Breast epithelium (tissue), 4 donors: ENCODE data around the gene FAU. TPM values are rescaled to one million over a fixed set of nuclear protein-coding genes. Genes with fewer than 3 reads are reported as not detected.

Experiments
- DNase-seq, 2 donors: peaks; one replicate each; pipeline ENCODE4 v3.0.0-alpha.2; 2019; ENCODE audit warnings: low spot score in 2 of 2
- H3K27ac ChIP-seq, 2 donors: fragments of 200-600 bp; sonication (generic) in 1 of 2; one replicate each; pipeline ENCODE4 v1.5.1; 2016 to 2019; ENCODE audit warnings: mild to moderate bottlenecking in 1 of 2
- H3K27me3 ChIP-seq, 2 donors: fragments of 200-600 bp; sonication (generic) in 1 of 2; one replicate each; pipeline versions ENCODE4 v1.5.1 to v1.6.0; 2017 to 2019; ENCODE audit warnings: control low read depth in 1 of 2, mild to moderate bottlenecking in 1 of 2
- H3K36me3 ChIP-seq: fragments of 200-600 bp; one replicate; pipeline ENCODE4 v1.5.1; 2019
- H3K4me1 ChIP-seq, 2 donors: fragments of 200-600 bp; sonication (generic); one replicate each; pipeline ENCODE4 v1.5.1; 2016 to 2019; ENCODE audit warnings: control low read depth in 1 of 2
- H3K4me3 ChIP-seq, 3 donors: fragments of 200-600 bp; sonication (generic); 1 replicate in 2 of 3; 2 replicates in 1 of 3; pipeline ENCODE4 v1.5.1; 2016 to 2019; ENCODE audit warnings: mild to moderate bottlenecking in 3 of 3, moderate library complexity in 2 of 3
- H3K9me3 ChIP-seq, 2 donors: fragments of 200-600 bp; sonication (generic) in 1 of 2; one replicate each; pipeline ENCODE4 v1.5.1; 2016 to 2019; ENCODE audit warnings: control low read depth in 1 of 2
- POLR2A ChIP-seq: fragments of 450-650 bp; IDR thresholded peaks from one replicate; pipeline ENCODE4 v1.6.1; 2016; ENCODE audit warnings: antibody characterized with exemption, mild to moderate bottlenecking, moderate library complexity
- POLR2AphosphoS5 ChIP-seq, 3 donors: sonication (generic); formaldehyde crosslinking; IDR thresholded peaks; one replicate each; pipeline ENCODE4 v1.6.1; 2017; ENCODE audit warnings: antibody characterized with exemption in 3 of 3
- intact Hi-C: fragments of 100-400 bp; cut with DNase I; formaldehyde crosslinking; loops from one replicate; pipeline ENCODE4 v1.15.1; 2023; ENCODE audit warnings: low total_unique reads
- total RNA-seq, 3 donors: library from RNA; depleted of rRNA; stranded (reverse); fragments of >200 nt; gene quantifications; one replicate each; pipeline ENCODE4 v1.1.0, GENCODE V29; 2016
- TF ChIP-seq, protein P1 (sequence below), 3 donors: fragments of 450-650 bp; IDR thresholded peaks; one replicate each; pipeline ENCODE4 v1.5.1; 2016 to 2017; ENCODE audit warnings: antibody characterized with exemption in 3 of 3, mild to moderate bottlenecking in 3 of 3, moderate library complexity in 3 of 3

Gene FAU
- total RNA-seq, 3 donors from 2014 or later: 786 to 1,230 (median 855) TPM

DNA sequence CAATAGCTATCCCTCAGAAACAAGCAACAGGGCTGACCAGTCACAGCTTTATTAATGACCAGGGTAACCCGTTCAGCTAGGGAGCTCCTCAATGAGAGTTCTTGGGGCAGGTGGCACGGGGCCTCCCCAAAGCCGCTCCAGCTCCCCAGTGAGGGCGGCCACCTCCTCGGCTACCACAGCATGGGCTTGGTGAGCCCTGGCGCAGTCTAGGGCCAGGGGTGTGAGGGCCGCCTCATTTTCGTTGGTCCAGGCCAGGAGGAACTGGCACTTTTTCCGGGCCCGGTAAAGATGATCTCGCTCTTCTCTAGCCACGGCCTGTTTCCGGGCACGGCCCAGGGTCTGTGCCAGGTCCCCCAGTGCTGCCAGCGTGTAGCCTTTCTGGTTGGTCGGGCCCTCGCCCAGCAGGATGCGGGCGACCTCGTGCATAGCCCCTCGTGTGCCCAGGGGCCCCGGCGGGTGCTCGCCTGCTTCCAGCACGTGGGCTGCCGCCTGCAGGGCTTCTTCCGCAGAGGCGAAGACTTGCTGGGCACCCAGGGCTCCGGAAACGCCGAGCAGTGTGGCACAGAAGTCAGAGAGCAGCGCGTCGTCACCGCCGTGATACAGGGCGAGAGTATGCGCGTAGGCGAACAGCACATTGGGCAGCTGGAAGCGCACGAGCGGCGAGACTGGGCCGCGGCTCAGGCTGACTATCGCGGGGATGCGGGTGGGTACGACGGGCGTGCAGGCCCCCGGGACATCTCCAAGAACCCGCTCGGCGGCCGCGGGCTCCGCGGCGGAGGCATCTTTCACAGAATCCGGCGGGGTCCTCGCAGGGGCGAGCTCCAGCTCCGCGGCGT lies 5.3 kb downstream of the FAU start:
- H3K4me1 ChIP-seq: peaks cover 10 to 22% of the 10 kb centered on the region in 2 donors
- no peaks in the 10 kb centered on the region for H3K9me3 ChIP-seq
- DNase-seq: no peak
- H3K27ac ChIP-seq: peak overlapping the region; percentile 79 to 89
- TF ChIP-seq, protein P1, sequence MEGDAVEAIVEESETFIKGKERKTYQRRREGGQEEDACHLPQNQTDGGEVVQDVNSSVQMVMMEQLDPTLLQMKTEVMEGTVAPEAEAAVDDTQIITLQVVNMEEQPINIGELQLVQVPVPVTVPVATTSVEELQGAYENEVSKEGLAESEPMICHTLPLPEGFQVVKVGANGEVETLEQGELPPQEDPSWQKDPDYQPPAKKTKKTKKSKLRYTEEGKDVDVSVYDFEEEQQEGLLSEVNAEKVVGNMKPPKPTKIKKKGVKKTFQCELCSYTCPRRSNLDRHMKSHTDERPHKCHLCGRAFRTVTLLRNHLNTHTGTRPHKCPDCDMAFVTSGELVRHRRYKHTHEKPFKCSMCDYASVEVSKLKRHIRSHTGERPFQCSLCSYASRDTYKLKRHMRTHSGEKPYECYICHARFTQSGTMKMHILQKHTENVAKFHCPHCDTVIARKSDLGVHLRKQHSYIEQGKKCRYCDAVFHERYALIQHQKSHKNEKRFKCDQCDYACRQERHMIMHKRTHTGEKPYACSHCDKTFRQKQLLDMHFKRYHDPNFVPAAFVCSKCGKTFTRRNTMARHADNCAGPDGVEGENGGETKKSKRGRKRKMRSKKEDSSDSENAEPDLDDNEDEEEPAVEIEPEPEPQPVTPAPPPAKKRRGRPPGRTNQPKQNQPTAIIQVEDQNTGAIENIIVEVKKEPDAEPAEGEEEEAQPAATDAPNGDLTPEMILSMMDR (IDR thresholded peaks at IDR 0.05): no peak
- TF ChIP-seq POLR2A: no peak
- TF ChIP-seq POLR2AphosphoS5 (IDR thresholded peaks at IDR 0.05): no peak
- H3K4me3 ChIP-seq: peak overlapping the region; percentile 90 to 97 (median 92)
- H3K36me3 ChIP-seq: no peaks in the 10 kb centered on the region
- intact Hi-C loops: no loop called here
- H3K27me3 ChIP-seq: no peaks in the 10 kb centered on the region

DNA sequence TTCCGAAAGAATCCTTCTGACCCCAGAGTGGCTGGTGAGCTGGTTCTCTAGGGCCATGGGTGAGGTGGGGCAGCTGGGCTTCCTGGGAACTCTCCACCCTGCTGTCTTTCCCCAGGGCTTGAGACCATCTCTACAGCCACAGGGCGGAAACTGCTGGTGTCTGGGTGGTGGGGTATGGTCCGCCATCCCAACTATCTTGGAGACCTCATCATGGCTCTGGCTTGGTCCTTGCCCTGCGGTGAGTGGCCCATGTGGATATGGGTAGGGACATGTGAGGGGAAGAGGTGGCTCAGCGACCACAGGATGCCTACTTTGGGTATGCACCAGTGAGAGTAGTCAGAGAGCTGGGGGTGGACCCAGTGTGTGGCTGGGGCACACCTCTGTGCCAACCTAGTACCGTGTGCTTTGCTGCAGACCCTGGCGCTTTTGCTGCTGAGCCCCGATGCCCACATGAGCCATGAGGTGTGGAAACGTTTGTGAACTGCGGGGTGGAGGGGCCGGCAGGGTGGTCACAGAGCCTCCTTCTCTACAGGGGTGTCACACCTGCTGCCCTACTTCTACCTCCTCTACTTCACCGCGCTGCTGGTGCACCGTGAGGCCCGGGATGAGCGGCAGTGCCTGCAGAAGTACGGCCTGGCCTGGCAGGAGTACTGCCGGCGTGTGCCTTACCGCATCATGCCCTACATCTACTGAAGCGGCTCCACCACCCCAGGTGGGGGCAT lies 6.4 kb downstream of the FAU start:
- Histone ChIP-seq H3K9me3 (no peaks in the 10 kb centered on the region), H3K27ac (no peak overlapping the region), H3K4me3 (no peak overlapping the region), H3K27me3 (no peaks in the 10 kb centered on the region), H3K4me1 (peaks cover 6 to 17% of the 10 kb centered on the region in 2 donors), H3K36me3 (no peaks in the 10 kb centered on the region)
- TF ChIP-seq POLR2A: no peak
- TF ChIP-seq, protein P1 (IDR thresholded peaks at IDR 0.05): no peak
- no peak for TF ChIP-seq POLR2AphosphoS5 (IDR thresholded peaks at IDR 0.05)
- DNase-seq: no peak
- intact Hi-C loops: no loop called here

DNA sequence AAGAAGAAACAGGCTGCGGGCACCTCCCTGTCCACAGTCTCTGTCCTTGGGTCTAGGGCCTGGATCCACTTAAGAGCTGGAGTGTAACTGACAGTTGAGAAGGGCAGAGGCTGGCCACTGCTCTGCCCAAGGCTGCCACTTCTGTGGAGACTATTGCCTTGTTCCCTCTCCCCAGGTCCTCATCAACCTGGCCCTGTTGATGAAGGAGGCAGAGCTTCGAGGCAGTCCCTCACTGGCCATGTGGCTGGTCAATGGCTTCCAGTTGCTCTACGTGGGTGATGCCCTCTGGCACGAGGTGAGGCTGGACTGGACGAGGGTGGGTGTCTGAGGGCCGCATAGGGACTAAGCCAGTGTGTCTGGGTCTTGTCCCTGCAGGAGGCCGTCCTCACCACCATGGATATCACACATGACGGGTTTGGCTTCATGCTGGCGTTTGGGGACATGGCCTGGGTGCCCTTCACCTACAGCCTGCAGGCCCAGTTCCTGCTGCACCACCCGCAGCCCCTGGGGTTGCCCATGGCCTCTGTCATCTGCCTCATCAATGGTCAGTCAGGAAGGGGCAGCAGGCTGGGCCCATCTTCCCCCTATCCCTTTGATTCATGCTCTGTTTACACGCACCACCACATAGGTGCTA lies 7.3 kb downstream of the FAU start:
- TF ChIP-seq, protein P1 (IDR thresholded peaks at IDR 0.05): no peak
- TF ChIP-seq POLR2AphosphoS5 (IDR thresholded peaks at IDR 0.05): no peak
- no peak for TF ChIP-seq POLR2A
- intact Hi-C loops: no loop called here
- Histone ChIP-seq H3K36me3 (peaks cover 1% of the 10 kb centered on the region), H3K27me3 (no peaks in the 10 kb centered on the region), H3K4me3 (no peak overlapping the region), H3K4me1 (peaks cover 6 to 17% of the 10 kb centered on the region in 2 donors), H3K9me3 (no peaks in the 10 kb centered on the region), H3K27ac (no peak overlapping the region)
- DNase-seq: no peak

DNA sequence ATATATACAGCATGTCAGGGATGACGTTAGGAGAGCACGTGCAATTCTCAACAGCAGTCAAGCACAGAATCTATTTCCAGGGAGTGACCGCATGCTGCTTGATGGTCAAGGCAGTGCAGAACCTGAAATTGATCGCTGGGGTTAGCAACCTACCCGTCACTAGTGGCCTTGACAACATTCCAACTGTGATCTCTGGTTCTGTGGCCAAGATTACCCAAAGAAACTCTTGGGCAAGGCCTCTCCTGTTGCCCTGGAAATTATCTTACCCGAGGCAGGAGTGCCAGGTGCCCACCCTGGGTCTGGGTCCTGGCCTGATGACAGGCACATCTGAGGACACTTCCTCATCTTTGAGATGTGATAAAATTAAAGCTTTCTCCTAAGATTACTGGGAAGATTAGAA lies 8.1 kb downstream of the FAU start:
- TF ChIP-seq, protein P1 (IDR thresholded peaks at IDR 0.05): no peak
- TF ChIP-seq POLR2AphosphoS5 (IDR thresholded peaks at IDR 0.05): no peak
- H3K9me3 ChIP-seq: no peaks in the 10 kb centered on the region
- H3K36me3 ChIP-seq: peaks cover 5% of the 10 kb centered on the region
- peaks cover 6 to 17% of the 10 kb centered on the region in 2 donors for H3K4me1 ChIP-seq
- H3K4me3 ChIP-seq: no peak overlapping the region
- no peaks in the 10 kb centered on the region for H3K27me3 ChIP-seq
- no peak for DNase-seq
- H3K27ac ChIP-seq: no peak overlapping the region
- intact Hi-C loops: no loop called here
